SK-N-MC (cell line): Measurements from ENCODE around the gene GTF3C2.

Experiments
- EZH2 ChIP-seq: fragments of 200-600 bp; sonication (generic); IDR thresholded peaks from one replicate; pipeline ENCODE4 v1.6.1; 2017; ENCODE audit warnings: antibody characterized with exemption
- POLR2AphosphoS5 ChIP-seq: IDR thresholded peaks from 2 replicates; pipeline ENCODE4 v1.6.1; 2012; ENCODE audit warnings: mild to moderate bottlenecking, low read depth, low read length, borderline replicate concordance

DNA sequence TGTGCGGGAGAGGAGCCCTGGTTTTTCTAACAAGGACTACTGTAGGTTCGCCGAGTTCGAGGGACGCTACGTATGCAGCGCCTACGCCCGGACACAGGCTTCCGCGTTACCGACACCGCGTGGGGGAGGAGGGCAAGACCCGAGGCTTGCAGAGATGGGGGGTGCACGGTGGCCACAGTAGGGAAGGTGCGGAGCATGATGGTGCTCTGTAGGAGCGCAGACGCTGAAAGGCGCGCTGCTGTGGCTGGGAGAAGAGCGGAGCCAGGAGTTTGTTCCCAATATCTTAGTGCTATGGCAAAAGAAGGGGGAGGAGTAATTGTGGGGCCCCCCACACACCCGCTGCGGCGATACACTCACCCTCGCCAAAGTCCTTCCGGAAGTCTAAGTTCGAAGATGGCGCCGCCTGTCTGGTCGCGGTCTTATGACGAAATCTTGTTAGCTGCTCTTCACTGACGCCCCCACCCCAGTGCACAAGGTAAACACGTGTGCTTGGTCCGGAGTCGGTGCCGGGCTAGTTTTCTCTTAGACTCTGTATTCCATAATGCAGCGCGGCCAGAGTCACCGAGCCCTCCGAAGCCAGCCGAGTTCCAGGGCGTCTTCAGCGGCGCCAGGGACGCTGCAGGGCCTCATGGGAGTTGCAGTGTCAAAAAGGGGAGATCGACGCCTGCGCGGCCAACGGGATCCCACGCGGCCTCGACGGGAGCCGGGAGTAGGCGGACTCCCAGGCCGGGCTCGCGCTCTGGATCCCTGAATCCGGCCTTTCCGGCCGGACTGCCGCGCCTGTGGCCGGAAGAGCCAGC, at the start of gene GTF3C2:
- TF ChIP-seq POLR2AphosphoS5: peak; percentile 78
- TF ChIP-seq EZH2: no peak
